HG03575 (cell line): ENCODE measurements around the gene ZNF474.

Experiments
- ATAC-seq: cut with Tn5 transposase; IDR thresholded peaks from one replicate; pipeline ENCODE4 v1.9.1; 2021; ENCODE audit not compliant: unreplicated experiment, insufficient number of reproducible peaks, low FRiP score; ENCODE audit errors: extremely low read depth

ZNF474 gene

GRCh38 chr5:122149321-122150090, 20.2 kb downstream of the ZNF474 start:
- ATAC-seq = no peak

- no peak for ATAC-seq
Measured at GRCh38 chr5:122150215-122150614, 20.9 kb downstream of the ZNF474 start.

GRCh38 chr5:122151640-122152039, 22.3 kb downstream of the ZNF474 start:
- ATAC-seq = no peak

- ATAC-seq = no peak
Measured at GRCh38 chr5:122152266-122152900, 23.0 kb downstream of the ZNF474 start.

GRCh38 chr5:122153230-122153629, 23.9 kb downstream of the ZNF474 start:
- ATAC-seq = no peak

GRCh38 chr5:122153774-122154173, 24.4 kb downstream of the ZNF474 start:
- no peak for ATAC-seq

GRCh38 chr5:122154491-122154890, 25.1 kb downstream of the ZNF474 start:
- ATAC-seq = no peak

- no peak for ATAC-seq
Measured at GRCh38 chr5:122154910-122155309, 25.6 kb downstream of the ZNF474 start.

- ATAC-seq = no peak
Measured at GRCh38 chr5:122155546-122155945, 26.2 kb downstream of the ZNF474 start.

- ATAC-seq = no peak
Measured at GRCh38 chr5:122156724-122157325, 27.5 kb downstream of the ZNF474 start.

- ATAC-seq = no peak
Measured at GRCh38 chr5:122162100-122162638, 32.8 kb downstream of the ZNF474 start.

GRCh38 chr5:122163121-122164069, 34.0 kb downstream of the ZNF474 start:
- no peak for ATAC-seq

GRCh38 chr5:122164070-122164435, 34.7 kb downstream of the ZNF474 start:
- no peak for ATAC-seq

- ATAC-seq = no peak
Measured at GRCh38 chr5:122164831-122165558, 35.6 kb downstream of the ZNF474 start.

- no peak for ATAC-seq
Measured at GRCh38 chr5:122165559-122166078, 36.3 kb downstream of the ZNF474 start.

- ATAC-seq = no peak
Measured at GRCh38 chr5:122169350-122170103, 40.2 kb downstream of the ZNF474 start.

GRCh38 chr5:122170620-122171019, 41.3 kb downstream of the ZNF474 start:
- no peak for ATAC-seq
